Keratinocyte (primary cell): Measurements from ENCODE around the gene MLLT3. TPM values are rescaled to one million over a fixed set of nuclear protein-coding genes. Genes with fewer than 3 reads are reported as not detected.
A peak's percentile ranks its signal among the peaks of the same experiment; 100 is the strongest.
"Not testable (repeated sequence)": the region's sequence is repeated elsewhere in the genome, so short reads cannot be mapped to it uniquely, and the experiment has no call there.

Experiments
- DNase-seq: peaks from one replicate; pipeline ENCODE4 v3.0.0-alpha.2; 2011; ENCODE audit warnings: low read depth, missing footprints, low spot score
- FAIRE-seq: peaks from 2 replicates; lab custom pipeline; 2011; peaks lifted over from hg19 to GRCh38; lab: Jason Lieb, UNC
- H2AFZ ChIP-seq: 2 replicates; pipeline ENCODE4 v1.6.0; 2012; ENCODE audit warnings: low read length, control low read depth, inconsistent platforms; ENCODE audit not compliant: control insufficient read depth
- H3K27ac ChIP-seq: 2 replicates; pipeline ENCODE4 v1.5.1; 2011; ENCODE audit warnings: low read length; ENCODE audit not compliant: control insufficient read depth, insufficient read depth
- H3K27me3 ChIP-seq: 3 replicates; pipeline ENCODE4 v1.6.0; 2011; ENCODE audit warnings: low read length; ENCODE audit not compliant: control insufficient read depth, insufficient read depth; ENCODE audit errors: extremely low read depth
- H3K36me3 ChIP-seq, 2 experiments: 2 replicates in 1 of 2; 3 replicates in 1 of 2; pipeline ENCODE4 v1.5.1; 2011; ENCODE audit warnings: low read length in 2 of 2, mild to moderate bottlenecking in 1 of 2; ENCODE audit not compliant: control insufficient read depth in 2 of 2, insufficient read depth in 2 of 2; ENCODE audit errors: extremely low read depth in 1 of 2
- H3K4me1 ChIP-seq: 3 replicates; pipeline ENCODE4 v1.5.1; 2011; ENCODE audit warnings: low read length; ENCODE audit not compliant: control insufficient read depth, insufficient read depth; ENCODE audit errors: extremely low read depth
- H3K4me2 ChIP-seq: 3 replicates; pipeline ENCODE4 v1.6.0; 2011; ENCODE audit warnings: low read depth, low read length; ENCODE audit not compliant: control insufficient read depth, insufficient read depth; ENCODE audit errors: extremely low read depth
- H3K4me3 ChIP-seq, 3 experiments: fragments of 200-600 bp in 1 of 3; sonication (generic) in 1 of 3; 2 replicates in 2 of 3; 3 replicates in 1 of 3; pipeline ENCODE4 v1.5.1; 2011 to 2016; ENCODE audit warnings: low read length in 3 of 3, mild to moderate bottlenecking in 3 of 3, control low read depth in 2 of 3, inconsistent platforms in 1 of 3, low read depth in 1 of 3, mixed read lengths in 1 of 3, mixed run types in 1 of 3, moderate library complexity in 1 of 3; ENCODE audit not compliant: control insufficient read depth in 2 of 3, insufficient read depth in 2 of 3; ENCODE audit errors: extremely low read depth in 1 of 3
- H3K79me2 ChIP-seq: 2 replicates; pipeline ENCODE4 v1.6.0; 2012; ENCODE audit warnings: low read length; ENCODE audit not compliant: control insufficient read depth, insufficient read depth
- H3K9ac ChIP-seq: 3 replicates; pipeline ENCODE4 v1.6.0; 2011; ENCODE audit warnings: low read length; ENCODE audit not compliant: control insufficient read depth, insufficient read depth; ENCODE audit errors: extremely low read depth
- H3K9me1 ChIP-seq: 3 replicates; pipeline ENCODE4 v1.6.0; 2011; ENCODE audit warnings: low read length; ENCODE audit not compliant: control insufficient read depth, insufficient read depth; ENCODE audit errors: extremely low read depth
- H3K9me3 ChIP-seq: 2 replicates; pipeline ENCODE4 v1.5.1; 2012; ENCODE audit warnings: low read depth, low read length; ENCODE audit not compliant: control insufficient read depth
- H4K20me1 ChIP-seq: 3 replicates; pipeline ENCODE4 v1.6.0; 2011; ENCODE audit warnings: low read length; ENCODE audit not compliant: control insufficient read depth, insufficient read depth; ENCODE audit errors: extremely low read depth
- CTCF ChIP-seq, 3 experiments: IDR thresholded peaks in 1 of 3; conservative IDR thresholded peaks in 1 of 3; optimal IDR thresholded peaks in 1 of 3; 2 replicates in 2 of 3; 3 replicates in 1 of 3; pipeline versions ENCODE3 to v1.5.1; 2011; ENCODE audit warnings: low read length in 3 of 3, mild to moderate bottlenecking in 3 of 3, moderate library complexity in 2 of 3, control low read depth in 1 of 3, inconsistent platforms in 1 of 3; ENCODE audit not compliant: insufficient read depth in 2 of 3; ENCODE audit errors: extremely low read depth in 1 of 3
- EZH2 ChIP-seq: IDR thresholded peaks from one replicate; pipeline ENCODE4 v1.6.1; 2012; ENCODE audit warnings: inconsistent platforms, mild to moderate bottlenecking, low read length, moderate library complexity
- dilution Hi-C: fragments of 300-500 bp; cut with MboI; formaldehyde crosslinking; loops from one replicate; pipeline ENCODE4 v1.7.0; 2020; ENCODE audit warnings: low sequenced_read_pairs; ENCODE audit not compliant: extremely low pct_ligation_motif_present
- polyA plus RNA-seq, 5 experiments: library from polyadenylated mRNA; depleted of rRNA in 3 of 5; stranded (reverse) in 3 of 5; stranded (forward) in 1 of 5; unstranded in 1 of 5; fragments of >200 nt; gene quantifications; 1 replicate in 1 of 5; 2 replicates in 3 of 5; 3 replicates in 1 of 5; pipeline versions ENCODE4 v1.2.1 to v1.2.3, GENCODE V29; 2011 to 2012; ENCODE audit warnings: missing spikeins in 2 of 5, low read depth in 1 of 5, low replicate concordance in 1 of 5

Gene MLLT3
- polyA plus RNA-seq, 1 donor (not counting 4 experiments of a cell fraction or from before 2014, with no cell fraction given), result 17.0 TPM

- Histone ChIP-seq H3K9me1 (no peaks in the 10 kb centered on the region), H3K4me3 (no peak overlapping the region), H3K79me2 (no peaks in the 10 kb centered on the region), H3K27ac (no peak overlapping the region), H3K36me3 (no peaks in the 10 kb centered on the region), H3K9ac (no peak overlapping the region), H3K27me3 (no peaks in the 10 kb centered on the region), H3K4me1 (no peaks in the 10 kb centered on the region), H2AFZ (no peak overlapping the region), H4K20me1 (no peaks in the 10 kb centered on the region), H3K9me3 (no peaks in the 10 kb centered on the region), H3K4me2 (no peak overlapping the region)
- TF ChIP-seq EZH2, result no peak
- no peak for TF ChIP-seq CTCF (optimal IDR thresholded peaks at IDR 0.05 in 1 of 3, IDR thresholded peaks at IDR 0.05 in 1 of 3, conservative IDR thresholded peaks at IDR 0.05 in 1 of 3; ENCODE audit: extremely low read depth in 1 of 3, insufficient read depth in 2 of 3, low read length in 3 of 3)
- DNase-seq (no peak), FAIRE-seq (no peak)
- dilution Hi-C loops, result no loop called here
Measured at GRCh38 chr9:20659474-20659967, 37.2 kb upstream of the MLLT3 start.

- Histone ChIP-seq H3K4me2 (peak overlapping the region; percentile 66), H3K9me3 (no peaks in the 10 kb centered on the region), H4K20me1 (no peaks in the 10 kb centered on the region), H3K36me3 (no peaks in the 10 kb centered on the region), H3K9me1 (no peaks in the 10 kb centered on the region), H3K79me2 (no peaks in the 10 kb centered on the region), H3K27me3 (no peaks in the 10 kb centered on the region), H3K27ac (peak overlapping the region; percentile 66), H3K9ac (peak overlapping the region; percentile 73), H2AFZ (peak overlapping the region; percentile 88), H3K4me3 (peak overlapping the region; percentile 40 to 72 (median 68)), H3K4me1 (no peaks in the 10 kb centered on the region)
- DNase-seq (no peak), FAIRE-seq (no peak)
- dilution Hi-C loops, result no loop called here
- TF ChIP-seq CTCF (optimal IDR thresholded peaks at IDR 0.05 in 1 of 3, IDR thresholded peaks at IDR 0.05 in 1 of 3, conservative IDR thresholded peaks at IDR 0.05 in 1 of 3; ENCODE audit: extremely low read depth in 1 of 3, insufficient read depth in 2 of 3, low read length in 3 of 3) (no peak), EZH2 (no peak)
Measured at GRCh38 chr9:20658677-20659473, 36.6 kb upstream of the MLLT3 start.

GRCh38 chr9:20658246-20658667 lies 36.0 kb upstream of the MLLT3 start:
- H3K27ac ChIP-seq, DNase-seq, H3K79me2 ChIP-seq, FAIRE-seq, H3K27me3 ChIP-seq, H3K9me1 ChIP-seq, dilution Hi-C loops, H3K4me1 ChIP-seq, H4K20me1 ChIP-seq, H3K9me3 ChIP-seq, H3K36me3 ChIP-seq: not testable (repeated sequence)
- Histone ChIP-seq H3K4me2 (peak overlapping the region; percentile 66), H3K4me3 (peak overlapping the region; percentile 40 to 72 (median 68)), H3K9ac (peak overlapping the region; percentile 73), H2AFZ (peak overlapping the region; percentile 88)
